ENCODE results near the gene GRAP2.

GRAP2 gene

DNA sequence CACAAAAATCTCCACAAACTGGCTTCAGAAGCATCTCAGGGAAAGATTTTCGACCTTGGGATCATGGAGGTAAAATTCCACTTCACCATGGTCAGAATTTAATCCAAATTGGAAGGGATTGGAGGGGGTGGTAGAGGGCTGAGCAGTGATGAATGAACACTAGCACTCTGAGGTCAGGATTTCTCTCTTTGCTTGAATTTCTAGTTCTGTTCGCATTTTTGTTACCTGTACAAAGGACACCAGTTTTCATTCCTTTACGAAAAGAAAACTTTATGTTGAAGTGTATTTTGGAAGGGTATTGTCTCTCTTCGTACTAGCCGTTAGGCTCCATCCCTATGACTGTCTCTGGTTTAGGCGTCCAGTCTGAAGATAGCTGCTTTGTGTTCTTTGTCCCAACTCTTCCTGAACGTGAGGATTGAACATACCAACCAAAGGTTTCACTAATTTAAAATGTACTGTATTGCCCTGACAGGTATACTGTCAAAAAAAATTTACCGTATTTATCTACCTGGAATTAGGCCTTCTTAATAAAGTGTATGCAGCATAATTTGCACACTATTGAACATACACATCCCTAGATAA is 772 bp downstream of the GRAP2 start:
- TF ChIP-seq MAX (IDR thresholded peaks at IDR 0.05) (no peak), TEAD4 (IDR thresholded peaks at IDR 0.05) (no peak), EGR1 (IDR thresholded peaks at IDR 0.05) (no peak), CEBPB (IDR thresholded peaks at IDR 0.05) (no peak)
- TF ChIP-seq, protein P1, sequence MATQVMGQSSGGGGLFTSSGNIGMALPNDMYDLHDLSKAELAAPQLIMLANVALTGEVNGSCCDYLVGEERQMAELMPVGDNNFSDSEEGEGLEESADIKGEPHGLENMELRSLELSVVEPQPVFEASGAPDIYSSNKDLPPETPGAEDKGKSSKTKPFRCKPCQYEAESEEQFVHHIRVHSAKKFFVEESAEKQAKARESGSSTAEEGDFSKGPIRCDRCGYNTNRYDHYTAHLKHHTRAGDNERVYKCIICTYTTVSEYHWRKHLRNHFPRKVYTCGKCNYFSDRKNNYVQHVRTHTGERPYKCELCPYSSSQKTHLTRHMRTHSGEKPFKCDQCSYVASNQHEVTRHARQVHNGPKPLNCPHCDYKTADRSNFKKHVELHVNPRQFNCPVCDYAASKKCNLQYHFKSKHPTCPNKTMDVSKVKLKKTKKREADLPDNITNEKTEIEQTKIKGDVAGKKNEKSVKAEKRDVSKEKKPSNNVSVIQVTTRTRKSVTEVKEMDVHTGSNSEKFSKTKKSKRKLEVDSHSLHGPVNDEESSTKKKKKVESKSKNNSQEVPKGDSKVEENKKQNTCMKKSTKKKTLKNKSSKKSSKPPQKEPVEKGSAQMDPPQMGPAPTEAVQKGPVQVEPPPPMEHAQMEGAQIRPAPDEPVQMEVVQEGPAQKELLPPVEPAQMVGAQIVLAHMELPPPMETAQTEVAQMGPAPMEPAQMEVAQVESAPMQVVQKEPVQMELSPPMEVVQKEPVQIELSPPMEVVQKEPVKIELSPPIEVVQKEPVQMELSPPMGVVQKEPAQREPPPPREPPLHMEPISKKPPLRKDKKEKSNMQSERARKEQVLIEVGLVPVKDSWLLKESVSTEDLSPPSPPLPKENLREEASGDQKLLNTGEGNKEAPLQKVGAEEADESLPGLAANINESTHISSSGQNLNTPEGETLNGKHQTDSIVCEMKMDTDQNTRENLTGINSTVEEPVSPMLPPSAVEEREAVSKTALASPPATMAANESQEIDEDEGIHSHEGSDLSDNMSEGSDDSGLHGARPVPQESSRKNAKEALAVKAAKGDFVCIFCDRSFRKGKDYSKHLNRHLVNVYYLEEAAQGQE (IDR thresholded peaks at IDR 0.05; ENCODE audit: low read depth): no peak

DNA sequence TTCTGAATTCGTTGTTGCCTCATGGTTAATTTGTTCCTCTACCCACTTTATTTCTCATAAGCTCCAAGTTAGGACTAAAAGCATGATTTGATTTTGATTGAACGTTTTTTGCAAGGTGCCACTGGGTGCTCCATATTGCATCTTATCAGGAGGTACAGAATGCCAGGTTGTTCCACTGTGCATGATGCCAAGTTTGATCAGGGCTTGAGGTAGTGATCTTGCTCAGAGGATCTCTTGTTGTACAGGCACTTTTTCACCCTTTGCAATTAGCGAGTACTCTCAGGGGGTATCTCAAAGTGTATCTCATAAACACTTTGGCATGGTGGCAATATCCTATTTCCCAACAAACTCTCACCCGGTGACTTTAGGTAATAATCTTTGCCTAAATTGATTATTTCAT is 4.0 kb downstream of the GRAP2 start:
- TF ChIP-seq NFIC (IDR thresholded peaks at IDR 0.05) (no peak), ZBTB7A (IDR thresholded peaks at IDR 0.05; ENCODE audit: low read depth) (no peak), EGR1 (IDR thresholded peaks at IDR 0.05) (no peak), CEBPB (IDR thresholded peaks at IDR 0.05) (no peak), MAX (IDR thresholded peaks at IDR 0.05) (no peak), EP300 (IDR thresholded peaks at IDR 0.05; ENCODE audit: borderline replicate concordance) (no peak), TEAD4 (IDR thresholded peaks at IDR 0.05) (no peak), TCF12 (IDR thresholded peaks at IDR 0.05; ENCODE audit: low read depth) (no peak), TAF1 (IDR thresholded peaks at IDR 0.05; ENCODE audit: low read depth) (no peak), CREB1 (IDR thresholded peaks at IDR 0.05; ENCODE audit: low read depth) (no peak), FOXM1 (IDR thresholded peaks at IDR 0.05; ENCODE audit: borderline replicate concordance, low read depth) (no peak), USF1 (IDR thresholded peaks at IDR 0.05) (no peak)

- TF ChIP-seq CREB1 (IDR thresholded peaks at IDR 0.05; ENCODE audit: low read depth): no peak
- no peak for TF ChIP-seq TEAD4 (IDR thresholded peaks at IDR 0.05)
- no peak for TF ChIP-seq EP300 (IDR thresholded peaks at IDR 0.05; ENCODE audit: borderline replicate concordance)
- TF ChIP-seq FOXM1 (IDR thresholded peaks at IDR 0.05; ENCODE audit: borderline replicate concordance, low read depth): no peak
- no peak for TF ChIP-seq EGR1 (IDR thresholded peaks at IDR 0.05)
- TF ChIP-seq RAD21 (IDR thresholded peaks at IDR 0.05; ENCODE audit: low read depth): no peak
- no peak for TF ChIP-seq TAF1 (IDR thresholded peaks at IDR 0.05; ENCODE audit: low read depth)
- TF ChIP-seq, protein P1 (IDR thresholded peaks at IDR 0.05; ENCODE audit: low read depth): no peak
- TF ChIP-seq MAX (IDR thresholded peaks at IDR 0.05): no peak
- no peak for TF ChIP-seq NFIC (IDR thresholded peaks at IDR 0.05)
- TF ChIP-seq ZBTB7A (IDR thresholded peaks at IDR 0.05; ENCODE audit: low read depth): no peak
- no peak for TF ChIP-seq USF1 (IDR thresholded peaks at IDR 0.05)
- no peak for TF ChIP-seq YY1 (IDR thresholded peaks at IDR 0.05; ENCODE audit: low read depth)
- no peak for TF ChIP-seq TCF12 (IDR thresholded peaks at IDR 0.05; ENCODE audit: low read depth)
- TF ChIP-seq CEBPB (IDR thresholded peaks at IDR 0.05): no peak
Observed at GRCh38 chr22:39905687-39906086, 4.8 kb downstream of the GRAP2 start.

GRCh38 chr22:39906207-39906606 is 5.3 kb downstream of the GRAP2 start:
- TF ChIP-seq FOXM1 (IDR thresholded peaks at IDR 0.05; ENCODE audit: borderline replicate concordance, low read depth) (no peak), TEAD4 (IDR thresholded peaks at IDR 0.05) (no peak), CEBPB (IDR thresholded peaks at IDR 0.05) (no peak), RAD21 (IDR thresholded peaks at IDR 0.05; ENCODE audit: low read depth) (no peak), NFIC (IDR thresholded peaks at IDR 0.05) (no peak), YY1 (IDR thresholded peaks at IDR 0.05; ENCODE audit: low read depth) (no peak), USF1 (IDR thresholded peaks at IDR 0.05) (no peak), MAX (IDR thresholded peaks at IDR 0.05) (no peak), TCF12 (IDR thresholded peaks at IDR 0.05; ENCODE audit: low read depth) (no peak), ZBTB7A (IDR thresholded peaks at IDR 0.05; ENCODE audit: low read depth) (no peak), EGR1 (IDR thresholded peaks at IDR 0.05) (no peak), CREB1 (IDR thresholded peaks at IDR 0.05; ENCODE audit: low read depth) (no peak), EP300 (IDR thresholded peaks at IDR 0.05; ENCODE audit: borderline replicate concordance) (no peak), TAF1 (IDR thresholded peaks at IDR 0.05; ENCODE audit: low read depth) (no peak)
- TF ChIP-seq, protein P1 (IDR thresholded peaks at IDR 0.05; ENCODE audit: low read depth): no peak
